NCI-H1105 (cell line): ENCODE measurements around the gene NBPF1.
"Not testable (repeated sequence)": the region's sequence is repeated elsewhere in the genome, so short reads cannot be mapped to it uniquely, and the experiment has no call there.

Experiments used
- DNase-seq: peaks from one replicate; lab custom pipeline; 2025; lab: John Stamatoyannopoulos, UW

The NBPF1 gene

DNA sequence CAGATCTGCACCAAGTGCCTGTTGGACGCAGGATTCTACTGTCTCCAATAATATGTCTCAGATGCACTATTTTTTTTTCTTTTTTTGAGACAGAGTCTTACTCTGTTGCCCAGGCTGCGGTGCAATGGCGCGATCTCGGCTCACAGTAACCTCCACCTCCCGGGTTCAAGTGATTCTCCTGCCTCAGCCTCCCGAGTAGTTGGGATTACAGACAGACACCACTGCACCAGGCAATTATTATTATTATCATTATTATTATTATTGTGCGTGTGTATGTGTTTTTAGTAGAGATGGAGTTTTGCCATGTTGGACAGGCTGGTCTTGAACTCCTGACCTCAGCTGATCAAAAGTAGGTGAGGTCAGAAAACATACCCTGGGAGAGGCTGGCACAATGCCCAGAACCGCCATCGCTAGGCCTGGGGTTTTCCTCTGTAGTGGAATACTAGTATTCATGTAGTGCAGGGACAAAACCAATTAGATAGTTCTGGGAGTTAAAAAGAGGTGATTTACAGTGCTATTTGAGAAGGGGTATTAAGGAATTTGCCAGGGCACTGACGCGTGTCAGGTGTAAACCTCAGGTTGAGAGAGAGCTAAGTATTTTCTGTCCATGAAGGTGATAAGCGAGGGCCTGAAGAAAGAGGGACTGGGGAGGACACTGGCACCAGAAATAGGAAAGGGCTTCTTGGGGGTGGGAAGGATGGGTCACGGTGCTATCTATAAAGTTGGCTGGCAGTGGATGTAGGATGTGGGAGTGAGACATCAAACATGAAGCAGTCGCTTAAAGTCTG lies 100.5 kb downstream of the NBPF1 start:
- DNase-seq, result not testable (repeated sequence)
